GM12878 (cell line): ENCODE measurements around the gene SLC22A23. TPM values are rescaled to one million over a fixed set of nuclear protein-coding genes. Genes with fewer than 3 reads are reported as not detected.

ENCODE experiments used
- ATAC-seq: fragments of 200-7000 bp; cut with Tn5 transposase; 3 replicates; pipeline ENCODE4 v1.9.1; 2020; ENCODE audit warnings: mild to moderate bottlenecking, moderate library complexity
- BruUV-seq: library from RNA; stranded (reverse); fragments of 400-500 nt; replicated peaks from 2 replicates; lab custom pipeline; 2021; lab: Mats Ljungman, UMichigan
- CTCF ChIA-PET: fragments of 300-600 bp; sonication (Branson Sonifier 250); formaldehyde crosslinking; extraction: SDS; loops from one replicate; lab custom pipeline; 2021; ENCODE audit warnings: inconsistent platforms; lab: Yijun Ruan, JAX
- POLR2A ChIA-PET: fragments of 350-600 bp; formaldehyde crosslinking; extraction: SDS; loops from one replicate; lab custom pipeline; 2021; ENCODE audit warnings: inconsistent platforms; lab: Charles Lee
- RAD21 ChIA-PET: fragments of 300-600 bp; sonication (Branson Sonifier 250); formaldehyde crosslinking; loops from one replicate; lab custom pipeline; 2023; ENCODE audit warnings: antibody characterized with exemption; ENCODE audit not compliant: unreplicated experiment; lab: Charles Lee
- SMC1A ChIA-PET: fragments of 300-600 bp; sonication (Branson Sonifier 250); formaldehyde crosslinking; loops from one replicate; lab custom pipeline; 2023; ENCODE audit not compliant: unreplicated experiment, uncharacterized antibody; lab: Charles Lee
- DNase-seq: peaks from one replicate; pipeline ENCODE4 v3.0.0-alpha.2; 2011; ENCODE audit warnings: low read depth, low spot score
- FAIRE-seq: peaks from 3 replicates; lab custom pipeline; 2011; peaks lifted over from hg19 to GRCh38; lab: Jason Lieb, UNC
- H2AFZ ChIP-seq: 2 replicates; pipeline ENCODE4 v1.6.0; 2011; ENCODE audit warnings: low read depth, low read length, control low read depth; ENCODE audit not compliant: control insufficient read depth
- H3K27ac ChIP-seq: 2 replicates; pipeline ENCODE4 v1.5.1; 2011; ENCODE audit warnings: control low read depth; ENCODE audit not compliant: control insufficient read depth, insufficient read depth
- H3K27me3 ChIP-seq, 2 experiments: replicated peaks in 1 of 2; 2 replicates each; pipeline versions ENCODE4 v1.6.0 to v1.6.1; 2011; ENCODE audit warnings: low read length in 1 of 2; ENCODE audit not compliant: control insufficient read depth in 2 of 2, insufficient read depth in 2 of 2
- H3K36me3 ChIP-seq, 2 experiments: 2 replicates each; pipeline ENCODE4 v1.5.1; 2011; ENCODE audit warnings: low read length in 1 of 2; ENCODE audit not compliant: control insufficient read depth in 2 of 2, insufficient read depth in 2 of 2
- H3K4me1 ChIP-seq: 2 replicates; pipeline ENCODE4 v1.6.1; 2011; ENCODE audit warnings: mild to moderate bottlenecking, low read length, moderate library complexity, mixed read lengths; ENCODE audit not compliant: control insufficient read depth, insufficient read depth
- H3K4me2 ChIP-seq: 2 replicates; pipeline ENCODE4 v1.6.0; 2011; ENCODE audit warnings: control low read depth; ENCODE audit not compliant: control insufficient read depth, insufficient read depth
- H3K4me3 ChIP-seq: fragments of 200-600 bp; sonication (generic); 2 replicates; pipeline ENCODE4 v1.5.1; 2016
- H3K79me2 ChIP-seq: 2 replicates; pipeline ENCODE4 v1.6.0; 2011; ENCODE audit warnings: low read length; ENCODE audit not compliant: control insufficient read depth, insufficient read depth
- H3K9ac ChIP-seq: 2 replicates; pipeline ENCODE4 v1.8.0; 2011; ENCODE audit warnings: low read length, control low read depth, mixed read lengths; ENCODE audit not compliant: control insufficient read depth, insufficient read depth
- H3K9me3 ChIP-seq: replicated peaks from 3 replicates; pipeline ENCODE4 v1.5.1; 2011; ENCODE audit warnings: mild to moderate bottlenecking, low read length; ENCODE audit not compliant: control insufficient read depth, insufficient read depth
- H4K20me1 ChIP-seq: 2 replicates; pipeline ENCODE4 v1.6.0; 2011; ENCODE audit not compliant: control insufficient read depth, insufficient read depth
- CHD1 ChIP-seq: IDR thresholded peaks from 2 replicates; pipeline ENCODE4 v1.6.1; 2012; ENCODE audit warnings: low read depth, low read length, improper control_type of control experiment
- CREM ChIP-seq: IDR thresholded peaks from 2 replicates; pipeline ENCODE4 v1.6.1; 2014; ENCODE audit warnings: antibody characterized with exemption, low read depth
- EGR1 ChIP-seq, 2 experiments: IDR thresholded peaks; 1 replicate in 1 of 2; 2 replicates in 1 of 2; pipeline ENCODE4 v1.6.1; 2011 to 2012; ENCODE audit warnings: low read depth in 2 of 2, low read length in 2 of 2, borderline replicate concordance in 1 of 2, mild to moderate bottlenecking in 1 of 2, moderate library complexity in 1 of 2
- HDAC2 ChIP-seq: fragments of 200-600 bp; sonication (generic); IDR thresholded peaks from 2 replicates; pipeline ENCODE4 v1.6.1; 2017
- NBN ChIP-seq: fragments of 450-650 bp; IDR thresholded peaks from 2 replicates; pipeline ENCODE4 v1.6.1; 2016
- NR2C1 ChIP-seq: fragments of 450-650 bp; IDR thresholded peaks from 2 replicates; pipeline ENCODE4 v1.6.1; 2017; ENCODE audit warnings: antibody characterized with exemption, mild to moderate bottlenecking, moderate library complexity
- POLR2AphosphoS2 ChIP-seq: IDR thresholded peaks from 2 replicates; pipeline ENCODE4 v1.6.1; 2011; ENCODE audit warnings: low read depth, mild to moderate bottlenecking, low read length, improper control_type of control experiment, moderate library complexity
- RELA ChIP-seq: fragments of 450-650 bp; IDR thresholded peaks from 2 replicates; pipeline ENCODE4 v1.8.0; 2014; ENCODE audit warnings: borderline replicate concordance; ENCODE audit not compliant: partially characterized antibody
- YY1 ChIP-seq: IDR thresholded peaks from 2 replicates; pipeline ENCODE4 v1.6.1; 2011; ENCODE audit warnings: low read depth, mild to moderate bottlenecking, low read length
- WGBS: methylation state at CpG from one replicate; pipeline ENCODE4 v1.1.6; 2016; ENCODE audit warnings: low lambda C conversion rate; ENCODE audit not compliant: insufficient replicate concordance, insufficient coverage; ENCODE audit errors: missing lambda C conversion rate; 5-methylcytosine and 5-hydroxymethylcytosine counted together
- in situ Hi-C: fragments of 300-500 bp; cut with MboI; formaldehyde crosslinking; loops from 9 replicates; pipeline ENCODE4 v1.14.3; 2018; ENCODE audit warnings: mixed read lengths
- intact Hi-C: fragments of 100-400 bp; cut with micrococcal nuclease; formaldehyde crosslinking; loops from one replicate; pipeline ENCODE4 v1.14.2; 2022; ENCODE audit not compliant: unreplicated experiment
- polyA plus RNA-seq, 11 experiments: library from polyadenylated mRNA; depleted of rRNA in 4 of 11; unstranded in 6 of 11; stranded (reverse) in 5 of 11; fragments of >200 nt; fragmentation: Nextera tagmentation in 4 of 11; fragmentation: Illumina TruSeq in 1 of 11; extraction: Ambion mirVana in 4 of 11; extraction: Trizol in 1 of 11; gene quantifications; 1 replicate in 1 of 11; 2 replicates in 10 of 11; pipeline versions ENCODE4 v1.2.1 to v1.2.3, GENCODE V29; 2011 to 2016; ENCODE audit warnings: inconsistent platforms in 2 of 11, missing spikeins in 2 of 11, low read depth in 1 of 11
- total RNA-seq, 4 experiments: library from RNA; depleted of rRNA in 3 of 4; stranded (reverse); fragments of >200 nt in 3 of 4; fragmentation: Illumina TruSeq in 1 of 4; extraction: Trizol in 1 of 4; gene quantifications; 2 replicates each; pipeline versions ENCODE4 v1.2.1 to v1.2.3, GENCODE V29; 2013 to 2021
- TF ChIP-seq, protein P1 (sequence below): fragments of 450-650 bp; IDR thresholded peaks from 2 replicates; pipeline ENCODE4 v1.6.1; 2016; ENCODE audit warnings: mild to moderate bottlenecking
- TF ChIP-seq, protein P2 (sequence below): fragments of 450-650 bp; IDR thresholded peaks from 2 replicates; pipeline ENCODE4 v1.6.1; 2018; ENCODE audit warnings: mild to moderate bottlenecking, low read depth, moderate library complexity; ENCODE audit not compliant: partially characterized antibody
- TF ChIP-seq, protein P3 (sequence below): IDR thresholded peaks from 2 replicates; pipeline ENCODE4 v1.6.1; 2012; ENCODE audit warnings: low read depth, low read length, improper control_type of control experiment

The SLC22A23 gene
- total and polyA plus RNA-seq, 10 of the 15 experiments (the other 5 are each of a cell fraction or from before 2014, with no cell fraction given): 0.20 to 2.4 (median 0.74) TPM

DNA sequence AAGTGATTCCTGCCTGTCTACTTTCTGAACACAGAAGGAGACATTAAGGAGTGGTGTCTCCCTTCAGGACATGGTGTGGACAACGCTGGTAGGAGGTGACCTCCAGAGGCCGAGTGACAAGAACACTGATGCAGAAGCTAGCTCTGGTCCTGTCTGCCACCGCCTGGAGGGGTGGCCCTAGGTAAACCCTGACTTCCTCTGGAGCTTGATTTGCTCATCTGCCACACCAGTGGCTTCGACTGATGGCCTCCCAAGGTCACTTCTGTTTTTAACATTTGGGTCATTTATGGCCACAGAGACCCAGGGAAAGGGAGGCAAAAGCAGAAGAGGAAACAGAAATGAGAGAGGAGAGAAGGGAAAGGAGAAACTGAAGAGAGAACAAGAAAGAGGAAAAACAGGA, 49.4 kb upstream of the SLC22A23 start:
- BruUV-seq: no TSS peak
- Histone ChIP-seq H3K79me2 (no peaks in the 10 kb centered on the region), H3K4me3 (no peak overlapping the region), H3K4me2 (no peak overlapping the region), H3K27ac (no peak overlapping the region), H4K20me1 (no peaks in the 10 kb centered on the region), H3K9me3 (no peaks in the 10 kb centered on the region), H3K36me3 (no peaks in the 10 kb centered on the region), H3K27me3 (no peaks in the 10 kb centered on the region; a peak in 2 of 4 replicates), H2AFZ (no peak overlapping the region), H3K4me1 (no peaks in the 10 kb centered on the region), H3K9ac (no peak overlapping the region)
- ChIA-PET SMC1A (no interaction called here), RAD21 (no interaction called here), CTCF (no interaction called here), POLR2A (no interaction called here)
- ATAC-seq: no peak
- 0% methylated on average over 4 of the region's 4 CpGs for whole genome bisulfite sequencing
- TF ChIP-seq CHD1: no peak
- no peak for TF ChIP-seq EGR1 (IDR thresholded peaks at IDR 0.05; ENCODE audit: borderline replicate concordance in 1 of 2, low read depth in 2 of 2, low read length in 2 of 2)
- TF ChIP-seq, protein P1, sequence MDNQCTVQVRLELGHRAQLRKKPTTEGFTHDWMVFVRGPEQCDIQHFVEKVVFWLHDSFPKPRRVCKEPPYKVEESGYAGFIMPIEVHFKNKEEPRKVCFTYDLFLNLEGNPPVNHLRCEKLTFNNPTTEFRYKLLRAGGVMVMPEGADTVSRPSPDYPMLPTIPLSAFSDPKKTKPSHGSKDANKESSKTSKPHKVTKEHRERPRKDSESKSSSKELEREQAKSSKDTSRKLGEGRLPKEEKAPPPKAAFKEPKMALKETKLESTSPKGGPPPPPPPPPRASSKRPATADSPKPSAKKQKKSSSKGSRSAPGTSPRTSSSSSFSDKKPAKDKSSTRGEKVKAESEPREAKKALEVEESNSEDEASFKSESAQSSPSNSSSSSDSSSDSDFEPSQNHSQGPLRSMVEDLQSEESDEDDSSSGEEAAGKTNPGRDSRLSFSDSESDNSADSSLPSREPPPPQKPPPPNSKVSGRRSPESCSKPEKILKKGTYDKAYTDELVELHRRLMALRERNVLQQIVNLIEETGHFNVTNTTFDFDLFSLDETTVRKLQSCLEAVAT: no peak
- TF ChIP-seq HDAC2: no peak
- TF ChIP-seq POLR2AphosphoS2: no peak
- TF ChIP-seq NR2C1: no peak
- no peak for TF ChIP-seq CREM
- no peak for TF ChIP-seq NBN
- TF ChIP-seq YY1: no peak
- TF ChIP-seq, protein P2, sequence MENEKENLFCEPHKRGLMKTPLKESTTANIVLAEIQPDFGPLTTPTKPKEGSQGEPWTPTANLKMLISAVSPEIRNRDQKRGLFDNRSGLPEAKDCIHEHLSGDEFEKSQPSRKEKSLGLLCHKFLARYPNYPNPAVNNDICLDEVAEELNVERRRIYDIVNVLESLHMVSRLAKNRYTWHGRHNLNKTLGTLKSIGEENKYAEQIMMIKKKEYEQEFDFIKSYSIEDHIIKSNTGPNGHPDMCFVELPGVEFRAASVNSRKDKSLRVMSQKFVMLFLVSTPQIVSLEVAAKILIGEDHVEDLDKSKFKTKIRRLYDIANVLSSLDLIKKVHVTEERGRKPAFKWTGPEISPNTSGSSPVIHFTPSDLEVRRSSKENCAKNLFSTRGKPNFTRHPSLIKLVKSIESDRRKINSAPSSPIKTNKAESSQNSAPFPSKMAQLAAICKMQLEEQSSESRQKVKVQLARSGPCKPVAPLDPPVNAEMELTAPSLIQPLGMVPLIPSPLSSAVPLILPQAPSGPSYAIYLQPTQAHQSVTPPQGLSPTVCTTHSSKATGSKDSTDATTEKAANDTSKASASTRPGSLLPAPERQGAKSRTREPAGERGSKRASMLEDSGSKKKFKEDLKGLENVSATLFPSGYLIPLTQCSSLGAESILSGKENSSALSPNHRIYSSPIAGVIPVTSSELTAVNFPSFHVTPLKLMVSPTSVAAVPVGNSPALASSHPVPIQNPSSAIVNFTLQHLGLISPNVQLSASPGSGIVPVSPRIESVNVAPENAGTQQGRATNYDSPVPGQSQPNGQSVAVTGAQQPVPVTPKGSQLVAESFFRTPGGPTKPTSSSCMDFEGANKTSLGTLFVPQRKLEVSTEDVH: no peak
- TF ChIP-seq RELA: no peak
- TF ChIP-seq, protein P3, sequence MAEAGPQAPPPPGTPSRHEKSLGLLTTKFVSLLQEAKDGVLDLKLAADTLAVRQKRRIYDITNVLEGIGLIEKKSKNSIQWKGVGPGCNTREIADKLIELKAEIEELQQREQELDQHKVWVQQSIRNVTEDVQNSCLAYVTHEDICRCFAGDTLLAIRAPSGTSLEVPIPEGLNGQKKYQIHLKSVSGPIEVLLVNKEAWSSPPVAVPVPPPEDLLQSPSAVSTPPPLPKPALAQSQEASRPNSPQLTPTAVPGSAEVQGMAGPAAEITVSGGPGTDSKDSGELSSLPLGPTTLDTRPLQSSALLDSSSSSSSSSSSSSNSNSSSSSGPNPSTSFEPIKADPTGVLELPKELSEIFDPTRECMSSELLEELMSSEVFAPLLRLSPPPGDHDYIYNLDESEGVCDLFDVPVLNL: no peak
- no peak for DNase-seq
- intact Hi-C loops (no loop called here), in situ Hi-C loops (no loop called here)
- no peak for FAIRE-seq
